CD4-positive, alpha-beta memory T cell (primary cell): ENCODE data around the gene STPG1. TPM values are rescaled to one million over a fixed set of nuclear protein-coding genes. Genes with fewer than 3 reads are reported as not detected.

Experiments
- CTCF ChIA-PET: fragments of 350-600 bp; sonication (Branson Sonifier 250); formaldehyde crosslinking; loops from one replicate; lab custom pipeline; 2021; ENCODE audit warnings: inconsistent platforms; ENCODE audit not compliant: partially characterized antibody; lab: Charles Lee
- POLR2A ChIA-PET: fragments of 350-600 bp; sonication (Branson Sonifier 250); formaldehyde crosslinking; loops from one replicate; lab custom pipeline; 2021; ENCODE audit not compliant: partially characterized antibody; lab: Charles Lee
- DNase-seq, 5 donors: peaks; one replicate each; pipeline versions ENCODE4 v3.0.0 to v3.0.0-alpha.2; 2020 to 2022; ENCODE audit warnings: mixed read lengths in 1 of 5
- H3K27ac ChIP-seq: one replicate; pipeline ENCODE4 v1.7.0; 2013; ENCODE audit warnings: low read depth, low read length
- H3K27me3 ChIP-seq: 2 replicates; pipeline ENCODE4 v1.7.0; 2013; ENCODE audit warnings: mild to moderate bottlenecking, low read length, moderate library complexity; ENCODE audit not compliant: insufficient read depth
- H3K36me3 ChIP-seq: 2 replicates; pipeline ENCODE4 v1.7.0; 2013; ENCODE audit warnings: mild to moderate bottlenecking, low read length, moderate library complexity; ENCODE audit not compliant: insufficient read depth
- H3K4me1 ChIP-seq: 2 replicates; pipeline ENCODE4 v1.7.0; 2013; ENCODE audit warnings: mild to moderate bottlenecking, low read length, moderate library complexity; ENCODE audit not compliant: insufficient read depth
- H3K4me3 ChIP-seq, 2 donors: one replicate each; pipeline ENCODE4 v1.7.0; 2013; ENCODE audit warnings: low read length in 2 of 2, mild to moderate bottlenecking in 1 of 2
- H3K9me3 ChIP-seq, 2 donors: one replicate each; pipeline ENCODE4 v1.7.0; 2013; ENCODE audit warnings: low read length in 2 of 2, control low read depth in 1 of 2; ENCODE audit not compliant: control insufficient read depth in 1 of 2
- H3K27ac Mint-ChIP-seq, 7 donors: one replicate each; pipeline ENCODE4 v1.8.0; 2020 to 2021; ENCODE audit warnings: mixed read lengths in 7 of 7, mild to moderate bottlenecking in 6 of 7, inconsistent platforms in 3 of 7, moderate library complexity in 3 of 7
- H3K27me3 Mint-ChIP-seq, 2 donors: one replicate each; pipeline ENCODE4 v1.8.0; 2020 to 2021; ENCODE audit warnings: mixed read lengths in 2 of 2
- H3K36me3 Mint-ChIP-seq, 2 donors: one replicate each; pipeline ENCODE4 v1.8.0; 2020 to 2021; ENCODE audit warnings: mixed read lengths in 2 of 2, inconsistent platforms in 1 of 2, mild to moderate bottlenecking in 1 of 2
- H3K4me1 Mint-ChIP-seq, 4 donors: one replicate each; pipeline ENCODE4 v1.8.0; 2020 to 2021; ENCODE audit warnings: mixed read lengths in 4 of 4, mild to moderate bottlenecking in 1 of 4
- H3K4me3 Mint-ChIP-seq, 8 donors: one replicate each; pipeline ENCODE4 v1.8.0; 2020 to 2021; ENCODE audit warnings: mixed read lengths in 8 of 8, mild to moderate bottlenecking in 7 of 8, moderate library complexity in 6 of 8, inconsistent platforms in 3 of 8
- H3K9me3 Mint-ChIP-seq, 8 donors: one replicate each; pipeline ENCODE4 v1.8.0; 2020 to 2021; ENCODE audit warnings: mixed read lengths in 8 of 8, mild to moderate bottlenecking in 5 of 8, inconsistent platforms in 3 of 8, moderate library complexity in 1 of 8
- intact Hi-C: fragments of 100-400 bp; cut with micrococcal nuclease; formaldehyde crosslinking; loops from one replicate; pipeline ENCODE4 v1.15.1; 2023
- polyA plus RNA-seq, 2 donors: library from polyadenylated mRNA; unstranded; fragments of 300-500 nt; fragmentation: Illumina TruSeq; gene quantifications; one replicate each; pipeline ENCODE4 v1.2.3, GENCODE V29; 2021
- total RNA-seq, 2 experiments: library from RNA; stranded (reverse); gene quantifications; one replicate each; pipeline ENCODE4 v1.2.3, GENCODE V29; 2021

Gene STPG1
- total and polyA plus RNA-seq, 4 experiments from 2014 or later = 3.1 to 4.9 (median 3.8) TPM

GRCh38 chr1:24415334-24415909 is 1.8 kb upstream of the STPG1 start, which contains the start of gene NIPAL3:
Gene NIPAL3, plus strand, starts transcription at chr1:24415802. Its CDS starts 3,746 bp downstream, at chr1:24419548.
- Mint-ChIP-seq H3K9me3 (peaks cover 0 to 1% (median 0%) of the 10 kb centered on the region in 8 donors), H3K27ac (peak within 1 kb of the TSS; percentile 87 to 97 (median 95)), H3K36me3 (peaks cover 7 to 32% of the 10 kb centered on the region in 2 donors), H3K4me1 (peaks cover 37 to 76% (median 54%) of the 10 kb centered on the region in 4 donors), H3K27me3 (no peaks in the 10 kb centered on the region), H3K4me3 (peak within 1 kb of the TSS; percentile 95 to 100 (median 98))
- Histone ChIP-seq H3K36me3 (peaks cover 8% of the 10 kb centered on the region), H3K9me3 (no peaks in the 10 kb centered on the region), H3K27ac (peak within 1 kb of the TSS; percentile 67), H3K4me1 (peaks cover 54% of the 10 kb centered on the region), H3K27me3 (no peaks in the 10 kb centered on the region), H3K4me3 (peak within 1 kb of the TSS; percentile 80 to 94)
- intact Hi-C loops = loop anchor here (1.0 to 2.0 kb wide), 9 partner anchors 23 to 227 kb away; partner anchors contain the start of genes RCAN3 and SRRM1
- ChIA-PET POLR2A (interaction anchor here (0.8 to 7.7 kb wide), 23 partner anchors 10 to 327 kb away, joined by 3 to 164 read pairs (median 5); partner anchors contain the start of genes NCMAP, RCAN3 and SRRM1), CTCF (interaction anchor here (0.8 to 8.6 kb wide), 54 partner anchors 9 to 273 kb away, joined by 3 to 129 read pairs (median 5); partner anchors contain the start of gene RCAN3)
- DNase-seq = peak; percentile 95 to 99 (median 98)

- peak overlapping the region; percentile 95 to 100 (median 98) for H3K4me3 Mint-ChIP-seq
- H3K36me3 Mint-ChIP-seq = peaks cover 7 to 27% of the 10 kb centered on the region in 2 donors
- Histone ChIP-seq H3K36me3 (peaks cover 8% of the 10 kb centered on the region), H3K4me3 (no peak overlapping the region), H3K27me3 (no peaks in the 10 kb centered on the region), H3K9me3 (no peaks in the 10 kb centered on the region), H3K4me1 (peaks cover 54% of the 10 kb centered on the region), H3K27ac (no peak overlapping the region)
- no peak for DNase-seq
- intact Hi-C loops = loop anchor here (1.0 to 2.0 kb wide), 9 partner anchors 23 to 228 kb away; partner anchors contain the start of genes RCAN3 and SRRM1
- ChIA-PET CTCF (interaction anchor here (0.8 to 8.6 kb wide), 48 partner anchors 9 to 274 kb away, joined by 3 to 129 read pairs (median 5); partner anchors contain the start of gene RCAN3), POLR2A (interaction anchor here (0.8 to 7.7 kb wide), 21 partner anchors 10 to 327 kb away, joined by 3 to 164 read pairs (median 5); partner anchors contain the start of genes NCMAP, RCAN3 and SRRM1)
- H3K9me3 Mint-ChIP-seq = peaks cover 0 to 1% (median 0%) of the 10 kb centered on the region in 8 donors
- H3K27me3 Mint-ChIP-seq = no peaks in the 10 kb centered on the region
- peaks cover 37 to 71% (median 54%) of the 10 kb centered on the region in 4 donors for H3K4me1 Mint-ChIP-seq
- peak overlapping the region; percentile 81 to 97 (median 92) for H3K27ac Mint-ChIP-seq
Observed at GRCh38 chr1:24414775-24415333, 1.3 kb upstream of the STPG1 start.

GRCh38 chr1:24412408-24412807 is 1.2 kb downstream of the STPG1 start:
- ChIA-PET POLR2A (interaction anchor here (0.9 to 7.7 kb wide), 5 partner anchors 69 to 453 kb away, joined by 3 to 164 read pairs (median 5); partner anchors contain the start of genes PNRC2 and RCAN3), CTCF (interaction anchor here (1.0 to 12.9 kb wide), 11 partner anchors 10 to 223 kb away, joined by 3 to 129 read pairs (median 4); no protein-coding TSS in a partner anchor)
- Mint-ChIP-seq H3K9me3 (peaks cover 0 to 4% (median 0%) of the 10 kb centered on the region in 8 donors), H3K4me3 (peak overlapping the region in 6 of 8 donors; percentile 43 to 97 (median 94)), H3K27ac (peak overlapping the region in 1 of 7 donors; percentile 96), H3K4me1 (peaks cover 25 to 50% (median 35%) of the 10 kb centered on the region in 4 donors), H3K36me3 (peaks cover 3 to 11% of the 10 kb centered on the region in 2 donors), H3K27me3 (no peaks in the 10 kb centered on the region)
- Histone ChIP-seq H3K9me3 (no peaks in the 10 kb centered on the region), H3K27ac (no peak overlapping the region), H3K36me3 (no peaks in the 10 kb centered on the region), H3K27me3 (no peaks in the 10 kb centered on the region), H3K4me1 (peaks cover 32% of the 10 kb centered on the region), H3K4me3 (no peak overlapping the region)
- intact Hi-C loops = no loop called here
- DNase-seq = no peak

GRCh38 chr1:24411963-24412362 is 1.6 kb downstream of the STPG1 start:
- Mint-ChIP-seq H3K27me3 (no peaks in the 10 kb centered on the region), H3K27ac (no peak overlapping the region), H3K4me1 (peaks cover 20 to 45% (median 30%) of the 10 kb centered on the region in 4 donors), H3K36me3 (peaks cover 3 to 11% of the 10 kb centered on the region in 2 donors), H3K9me3 (peaks cover 0 to 4% (median 0%) of the 10 kb centered on the region in 8 donors), H3K4me3 (peak overlapping the region in 3 of 8 donors; percentile 4 to 43 (median 31))
- H3K27me3 ChIP-seq = no peaks in the 10 kb centered on the region
- intact Hi-C loops = no loop called here
- H3K9me3 ChIP-seq = no peaks in the 10 kb centered on the region
- no peak overlapping the region for H3K4me3 ChIP-seq
- H3K27ac ChIP-seq = no peak overlapping the region
- H3K36me3 ChIP-seq = no peaks in the 10 kb centered on the region
- peaks cover 28% of the 10 kb centered on the region for H3K4me1 ChIP-seq
- ChIA-PET CTCF (interaction anchor here (0.8 to 12.9 kb wide), 7 partner anchors 13 to 175 kb away, joined by 3 to 129 read pairs (median 6); no protein-coding TSS in a partner anchor), POLR2A (interaction anchor here (0.9 to 7.7 kb wide), 4 partner anchors 93 to 453 kb away, joined by 3 to 164 read pairs (median 4); partner anchors contain the start of genes PNRC2 and RCAN3)
- no peak for DNase-seq

- Mint-ChIP-seq H3K4me3 (peak overlapping the region in 1 of 8 donors; percentile 30), H3K36me3 (peaks cover 3 to 4% of the 10 kb centered on the region in 2 donors)
- H3K27ac ChIP-seq = no peak overlapping the region
Observed at GRCh38 chr1:24410750-24411149, 2.8 kb downstream of the STPG1 start.

GRCh38 chr1:24409535-24409934 is 4.0 kb downstream of the STPG1 start:
- Histone ChIP-seq H3K27ac (no peak overlapping the region), H3K4me1 (peaks cover 12% of the 10 kb centered on the region), H3K27me3 (no peaks in the 10 kb centered on the region), H3K4me3 (no peak overlapping the region), H3K9me3 (no peaks in the 10 kb centered on the region), H3K36me3 (no peaks in the 10 kb centered on the region)
- intact Hi-C loops = no loop called here
- Mint-ChIP-seq H3K9me3 (peaks cover 0 to 4% (median 0%) of the 10 kb centered on the region in 8 donors), H3K4me3 (no peak overlapping the region), H3K4me1 (peaks cover 9 to 21% (median 15%) of the 10 kb centered on the region in 4 donors), H3K36me3 (peaks cover 2 to 3% of the 10 kb centered on the region in 2 donors), H3K27ac (no peak overlapping the region), H3K27me3 (no peaks in the 10 kb centered on the region)
- no peak for DNase-seq
- CTCF ChIA-PET = interaction anchor here (1.0 to 12.9 kb wide), 6 partner anchors 12 to 211 kb away, joined by 3 to 100 read pairs (median 6); no protein-coding TSS in a partner anchor
- POLR2A ChIA-PET = no interaction called here

More at GRCh38 chr1:24410750-24411149, 2.8 kb downstream of the STPG1 start:
- Histone ChIP-seq H3K4me1 (peaks cover 19% of the 10 kb centered on the region), H3K4me3 (no peak overlapping the region), H3K36me3 (no peaks in the 10 kb centered on the region), H3K27me3 (no peaks in the 10 kb centered on the region), H3K9me3 (no peaks in the 10 kb centered on the region)
- intact Hi-C loops = no loop called here
- Mint-ChIP-seq H3K27me3 (no peaks in the 10 kb centered on the region), H3K4me1 (peaks cover 16 to 33% (median 23%) of the 10 kb centered on the region in 4 donors), H3K27ac (no peak overlapping the region), H3K9me3 (peaks cover 0 to 4% (median 0%) of the 10 kb centered on the region in 8 donors)
- CTCF ChIA-PET = interaction anchor here (1.1 to 12.9 kb wide), 4 partner anchors 18 to 212 kb away, joined by 3 to 100 read pairs (median 8); no protein-coding TSS in a partner anchor
- POLR2A ChIA-PET = interaction anchor here (1.6 kb wide), 1 partner anchor 176 kb away, joined by 4 read pairs; no protein-coding TSS in a partner anchor
- no peak for DNase-seq
